Endothelial cell of umbilical vein (primary cell): ENCODE data around the gene GTF2H4.

Source experiments
- EZH2 ChIP-seq: IDR thresholded peaks from 2 replicates; pipeline ENCODE4 v1.6.1; 2012; ENCODE audit warnings: borderline replicate concordance, low read depth, mild to moderate bottlenecking, moderate library complexity, low read length, inconsistent platforms; ENCODE audit not compliant: severe bottlenecking
- POLR2A ChIP-seq: IDR thresholded peaks from 2 replicates; pipeline ENCODE4 v1.6.1; 2012; ENCODE audit warnings: low read depth, mild to moderate bottlenecking, control low read depth, low read length
- POLR2AphosphoS5 ChIP-seq: IDR thresholded peaks from 2 replicates; pipeline ENCODE4 v1.6.1; 2012; ENCODE audit warnings: low read depth, mild to moderate bottlenecking, control low read depth, low read length, moderate library complexity; ENCODE audit not compliant: insufficient read depth
- TF ChIP-seq, protein P1 (sequence below), 2 donors: IDR thresholded peaks; 1 replicate in 1 of 2; 2 replicates in 1 of 2; pipeline ENCODE4 v1.5.1; 2011; ENCODE audit warnings: low read length in 2 of 2, mild to moderate bottlenecking in 2 of 2, moderate library complexity in 2 of 2, control low read depth in 1 of 2, inconsistent platforms in 1 of 2, low read depth in 1 of 2; ENCODE audit not compliant: insufficient read depth in 1 of 2; ENCODE audit errors: extremely low read depth in 1 of 2

DNA sequence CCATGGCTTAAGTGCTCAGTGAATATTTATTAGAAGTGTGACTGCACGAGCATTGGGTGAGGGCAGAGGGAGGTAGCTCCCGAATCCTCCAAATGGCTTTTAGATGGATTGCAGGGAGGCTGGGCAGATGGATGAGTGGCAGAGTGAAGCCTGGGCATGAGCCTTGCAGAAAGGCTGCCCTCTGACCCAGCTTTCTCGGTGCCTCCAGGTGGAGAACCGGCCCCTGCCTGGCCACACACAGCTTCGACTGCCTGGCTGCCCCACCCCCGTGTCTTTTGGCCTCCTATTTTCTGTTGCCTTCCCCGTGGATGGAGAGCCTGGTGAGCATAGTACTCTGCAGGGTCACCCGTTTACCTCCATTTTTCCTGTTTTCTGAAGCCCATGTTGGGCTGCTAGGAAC is 9.5 kb downstream of the GTF2H4 start:
- TF ChIP-seq, protein P1, sequence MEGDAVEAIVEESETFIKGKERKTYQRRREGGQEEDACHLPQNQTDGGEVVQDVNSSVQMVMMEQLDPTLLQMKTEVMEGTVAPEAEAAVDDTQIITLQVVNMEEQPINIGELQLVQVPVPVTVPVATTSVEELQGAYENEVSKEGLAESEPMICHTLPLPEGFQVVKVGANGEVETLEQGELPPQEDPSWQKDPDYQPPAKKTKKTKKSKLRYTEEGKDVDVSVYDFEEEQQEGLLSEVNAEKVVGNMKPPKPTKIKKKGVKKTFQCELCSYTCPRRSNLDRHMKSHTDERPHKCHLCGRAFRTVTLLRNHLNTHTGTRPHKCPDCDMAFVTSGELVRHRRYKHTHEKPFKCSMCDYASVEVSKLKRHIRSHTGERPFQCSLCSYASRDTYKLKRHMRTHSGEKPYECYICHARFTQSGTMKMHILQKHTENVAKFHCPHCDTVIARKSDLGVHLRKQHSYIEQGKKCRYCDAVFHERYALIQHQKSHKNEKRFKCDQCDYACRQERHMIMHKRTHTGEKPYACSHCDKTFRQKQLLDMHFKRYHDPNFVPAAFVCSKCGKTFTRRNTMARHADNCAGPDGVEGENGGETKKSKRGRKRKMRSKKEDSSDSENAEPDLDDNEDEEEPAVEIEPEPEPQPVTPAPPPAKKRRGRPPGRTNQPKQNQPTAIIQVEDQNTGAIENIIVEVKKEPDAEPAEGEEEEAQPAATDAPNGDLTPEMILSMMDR (IDR thresholded peaks at IDR 0.05; ENCODE audit: extremely low read depth in 1 of 2, insufficient read depth in 1 of 2, low read depth in 1 of 2, low read length in 2 of 2): no peak
- TF ChIP-seq EZH2 (no peak), POLR2AphosphoS5 (no peak), POLR2A (no peak)
